K562 (cell line): ENCODE measurements around the gene HEMGN. TPM values are rescaled to one million over a fixed set of nuclear protein-coding genes. Genes with fewer than 3 reads are reported as not detected.
A peak's percentile ranks its signal among the peaks of the same experiment; 100 is the strongest.

ENCODE experiments used
- BCL6 ChIP-seq: fragments of 250-450 bp; sonication (Bioruptor Pico); IDR thresholded peaks from 2 replicates; pipeline ENCODE4 v1.4.0; 2020
- BRD4 ChIP-seq: fragments of 200-600 bp; sonication (generic); IDR thresholded peaks from 2 replicates; pipeline ENCODE4 v1.6.1; 2017; ENCODE audit warnings: inconsistent platforms
- CBFA2T2 ChIP-seq: fragments of 450-650 bp; conservative IDR thresholded peaks from 2 replicates; pipeline ENCODE4 v1.6.1; 2017; ENCODE audit warnings: mild to moderate bottlenecking
- DDX20 ChIP-seq: fragments of 450-650 bp; IDR thresholded peaks from 2 replicates; pipeline ENCODE4 v1.6.1; 2016; ENCODE audit warnings: missing genetic modification characterization, low read depth, mild to moderate bottlenecking, missing compliant biosample characterization, moderate library complexity
- FOSL1 ChIP-seq: fragments of 200-800 bp; sonication (Bioruptor generic); conservative IDR thresholded peaks from 2 replicates; pipeline ENCODE4 v1.6.1; 2016; ENCODE audit warnings: missing genetic modification characterization, missing compliant biosample characterization
- FOXJ2 ChIP-seq: fragments of 200-800 bp; sonication (Bioruptor generic); IDR thresholded peaks from 2 replicates; pipeline ENCODE4 v1.6.1; 2016; ENCODE audit warnings: missing genetic modification characterization, missing compliant biosample characterization
- GTF2E2 ChIP-seq: fragments of 200-800 bp; sonication (Bioruptor generic); IDR thresholded peaks from 2 replicates; pipeline ENCODE4 v1.6.1; 2016; ENCODE audit warnings: missing genetic modification characterization, missing compliant biosample characterization
- HDAC1 ChIP-seq, 2 experiments: fragments of 450-650 bp; IDR thresholded peaks; 2 replicates each; pipeline ENCODE4 v1.6.1; 2016 to 2017; ENCODE audit warnings: inconsistent platforms in 1 of 2, mild to moderate bottlenecking in 1 of 2, moderate library complexity in 1 of 2
- HDAC3 ChIP-seq: fragments of 450-650 bp; IDR thresholded peaks from 2 replicates; pipeline ENCODE4 v1.6.1; 2018; ENCODE audit warnings: borderline replicate concordance, mild to moderate bottlenecking, moderate library complexity; ENCODE audit not compliant: partially characterized antibody
- MECOM ChIP-seq: fragments of 250-450 bp; sonication (Bioruptor Pico); IDR thresholded peaks from 2 replicates; pipeline ENCODE4 v1.8.0; 2022; ENCODE audit warnings: inconsistent platforms
- PPARD ChIP-seq: fragments of 250-450 bp; sonication (Bioruptor Pico); IDR thresholded peaks from 2 replicates; pipeline ENCODE4 v1.8.0; 2022; ENCODE audit warnings: inconsistent platforms, mild to moderate bottlenecking, moderate library complexity
- RFX5 ChIP-seq: IDR thresholded peaks from 2 replicates; pipeline ENCODE4 v1.6.1; 2011; ENCODE audit warnings: low read depth, mild to moderate bottlenecking, improper control_type of control experiment, low read length
- RHOXF2B ChIP-seq: fragments of 250-450 bp; sonication (Bioruptor Pico); conservative IDR thresholded peaks from 2 replicates; pipeline ENCODE4 v1.5.1; 2021
- SIX5 ChIP-seq, 2 experiments: IDR thresholded peaks; 2 replicates each; pipeline ENCODE4 v1.6.1; 2011; ENCODE audit warnings: low read length in 2 of 2, borderline replicate concordance in 1 of 2, low read depth in 1 of 2, mild to moderate bottlenecking in 1 of 2, moderate library complexity in 1 of 2; ENCODE audit not compliant: insufficient read depth in 1 of 2
- SRSF7 ChIP-seq: fragments of 200-400 bp; formaldehyde crosslinking; optimal IDR thresholded peaks from 2 replicates; pipeline ENCODE3; 2017; ENCODE audit warnings: mild to moderate bottlenecking, low read depth, low read length
- ZFPM2 ChIP-seq: fragments of 250-450 bp; sonication (Bioruptor Pico); IDR thresholded peaks from 2 replicates; pipeline ENCODE4 v1.5.1; 2022; ENCODE audit warnings: mild to moderate bottlenecking
- polyA plus RNA-seq, 8 experiments: library from polyadenylated mRNA; depleted of rRNA in 4 of 8; stranded (reverse) in 5 of 8; unstranded in 3 of 8; fragments of >200 nt; fragmentation: Nextera tagmentation in 2 of 8; fragmentation: Illumina TruSeq in 1 of 8; extraction: Ambion mirVana in 2 of 8; extraction: Trizol in 1 of 8; gene quantifications; 2 replicates each; pipeline versions ENCODE4 v1.2.1 to v1.2.3, GENCODE V29; 2011 to 2014; ENCODE audit warnings: inconsistent platforms in 1 of 8, missing spikeins in 1 of 8
- total RNA-seq, 7 experiments: library from RNA; depleted of rRNA in 6 of 7; stranded (reverse); fragments of >200 nt in 6 of 7; fragmentation: Illumina TruSeq in 2 of 7; extraction: Trizol in 2 of 7; gene quantifications; 2 replicates each; pipeline versions ENCODE4 v1.2.1 to v1.2.3, GENCODE V29; 2011 to 2021; ENCODE audit warnings: low replicate concordance in 1 of 7
- TF ChIP-seq, protein P1 (sequence below): sonication (generic); formaldehyde crosslinking; IDR thresholded peaks from 2 replicates; pipeline ENCODE4 v1.9.0; 2022; ENCODE audit warnings: mild to moderate bottlenecking, missing genetic modification reagents
- TF ChIP-seq, protein P2 (sequence below): fragments of 450-650 bp; IDR thresholded peaks from 2 replicates; pipeline ENCODE4 v1.7.1; 2018; ENCODE audit warnings: mild to moderate bottlenecking, low read depth; ENCODE audit not compliant: partially characterized antibody
- TF ChIP-seq, protein P3 (sequence below): fragments of 200-800 bp; sonication (Bioruptor generic); IDR thresholded peaks from 2 replicates; pipeline ENCODE4 v1.6.1; 2017; ENCODE audit warnings: missing genetic modification characterization, missing compliant biosample characterization
- TF ChIP-seq, protein P4 (sequence below), 2 experiments: IDR thresholded peaks; 2 replicates each; pipeline ENCODE4 v1.6.1; 2012; ENCODE audit warnings: improper control_type of control experiment in 2 of 2, low read depth in 2 of 2, low read length in 2 of 2, borderline replicate concordance in 1 of 2
- TF ChIP-seq, protein P5 (sequence below): fragments of 250-450 bp; sonication (Bioruptor Pico); IDR thresholded peaks from 2 replicates; pipeline ENCODE4 v1.5.0; 2021

Gene HEMGN
- total and polyA plus RNA-seq, 9 of the 15 experiments (the other 6 are each of a cell fraction or from before 2014, with no cell fraction given), result 56.3 to 258 (median 137) TPM

DNA sequence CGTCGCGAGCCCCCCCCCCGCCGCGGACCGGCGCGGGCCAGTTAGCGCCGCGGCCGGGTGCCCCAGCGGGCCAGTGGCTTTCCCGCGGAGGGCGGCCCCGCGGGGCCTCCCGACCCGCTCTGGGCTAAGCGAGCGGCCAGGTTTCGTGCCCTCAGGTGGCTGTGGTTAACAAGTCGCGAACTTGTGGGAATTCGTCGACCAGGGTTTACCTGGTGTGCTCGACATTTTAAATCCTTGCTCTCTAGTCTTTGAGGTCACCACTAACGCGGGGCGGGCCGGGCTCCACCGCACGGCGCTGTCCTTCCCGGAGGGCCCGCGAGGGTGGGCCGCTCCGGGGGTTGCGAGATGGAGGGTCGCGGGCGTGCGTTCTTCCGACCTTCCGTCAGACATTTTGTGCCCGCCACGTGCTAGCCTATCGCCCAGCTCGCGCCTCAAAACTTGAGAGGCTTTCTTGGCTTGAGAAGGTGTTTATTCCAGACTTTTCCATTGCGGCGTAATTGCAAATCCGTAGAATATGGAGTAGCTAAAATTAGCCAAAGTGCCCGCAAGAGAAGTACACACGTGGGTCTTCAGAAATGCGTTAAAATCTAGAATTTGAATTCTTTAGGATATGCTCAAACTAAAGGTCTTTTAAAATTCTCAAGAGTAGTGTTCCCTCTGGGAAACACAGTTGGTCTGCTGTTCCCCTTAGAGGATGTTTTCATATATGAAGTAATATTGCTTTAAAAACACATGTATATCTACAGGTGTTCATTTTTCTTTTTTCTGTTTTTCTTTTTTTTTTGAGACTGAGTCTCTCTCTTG is 47.3 kb upstream of the HEMGN start (continued):
- TF ChIP-seq CBFA2T2 (no peak), MECOM (CRISPR knock-in tag) (no peak), SRSF7 (no peak), RHOXF2B (CRISPR knock-in tag) (no peak), ZFPM2 (CRISPR knock-in tag) (no peak), HDAC3 (no peak), PPARD (CRISPR knock-in tag) (no peak), FOSL1 (no peak), BRD4 (peak; percentile 76), DDX20 (tag) (no peak), BCL6 (CRISPR knock-in tag) (no peak), GTF2E2 (tag) (peak; percentile 80; the same call in 1 of the 2 replicates), HDAC1 (IDR thresholded peaks at IDR 0.05) (peak in 1 of 2 experiments; percentile 24; a peak in 1 of 4 replicates), RFX5 (no peak), FOXJ2 (tag) (no peak), SIX5 (IDR thresholded peaks at IDR 0.05; ENCODE audit: borderline replicate concordance in 1 of 2, insufficient read depth in 1 of 2, low read depth in 1 of 2, low read length in 2 of 2) (no peak)
- TF ChIP-seq, protein P1, sequence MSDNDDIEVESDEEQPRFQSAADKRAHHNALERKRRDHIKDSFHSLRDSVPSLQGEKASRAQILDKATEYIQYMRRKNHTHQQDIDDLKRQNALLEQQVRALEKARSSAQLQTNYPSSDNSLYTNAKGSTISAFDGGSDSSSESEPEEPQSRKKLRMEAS (CRISPR knock-in tag), result peak; percentile 72
- TF ChIP-seq, protein P2, sequence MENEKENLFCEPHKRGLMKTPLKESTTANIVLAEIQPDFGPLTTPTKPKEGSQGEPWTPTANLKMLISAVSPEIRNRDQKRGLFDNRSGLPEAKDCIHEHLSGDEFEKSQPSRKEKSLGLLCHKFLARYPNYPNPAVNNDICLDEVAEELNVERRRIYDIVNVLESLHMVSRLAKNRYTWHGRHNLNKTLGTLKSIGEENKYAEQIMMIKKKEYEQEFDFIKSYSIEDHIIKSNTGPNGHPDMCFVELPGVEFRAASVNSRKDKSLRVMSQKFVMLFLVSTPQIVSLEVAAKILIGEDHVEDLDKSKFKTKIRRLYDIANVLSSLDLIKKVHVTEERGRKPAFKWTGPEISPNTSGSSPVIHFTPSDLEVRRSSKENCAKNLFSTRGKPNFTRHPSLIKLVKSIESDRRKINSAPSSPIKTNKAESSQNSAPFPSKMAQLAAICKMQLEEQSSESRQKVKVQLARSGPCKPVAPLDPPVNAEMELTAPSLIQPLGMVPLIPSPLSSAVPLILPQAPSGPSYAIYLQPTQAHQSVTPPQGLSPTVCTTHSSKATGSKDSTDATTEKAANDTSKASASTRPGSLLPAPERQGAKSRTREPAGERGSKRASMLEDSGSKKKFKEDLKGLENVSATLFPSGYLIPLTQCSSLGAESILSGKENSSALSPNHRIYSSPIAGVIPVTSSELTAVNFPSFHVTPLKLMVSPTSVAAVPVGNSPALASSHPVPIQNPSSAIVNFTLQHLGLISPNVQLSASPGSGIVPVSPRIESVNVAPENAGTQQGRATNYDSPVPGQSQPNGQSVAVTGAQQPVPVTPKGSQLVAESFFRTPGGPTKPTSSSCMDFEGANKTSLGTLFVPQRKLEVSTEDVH, result no peak
- TF ChIP-seq, protein P3, sequence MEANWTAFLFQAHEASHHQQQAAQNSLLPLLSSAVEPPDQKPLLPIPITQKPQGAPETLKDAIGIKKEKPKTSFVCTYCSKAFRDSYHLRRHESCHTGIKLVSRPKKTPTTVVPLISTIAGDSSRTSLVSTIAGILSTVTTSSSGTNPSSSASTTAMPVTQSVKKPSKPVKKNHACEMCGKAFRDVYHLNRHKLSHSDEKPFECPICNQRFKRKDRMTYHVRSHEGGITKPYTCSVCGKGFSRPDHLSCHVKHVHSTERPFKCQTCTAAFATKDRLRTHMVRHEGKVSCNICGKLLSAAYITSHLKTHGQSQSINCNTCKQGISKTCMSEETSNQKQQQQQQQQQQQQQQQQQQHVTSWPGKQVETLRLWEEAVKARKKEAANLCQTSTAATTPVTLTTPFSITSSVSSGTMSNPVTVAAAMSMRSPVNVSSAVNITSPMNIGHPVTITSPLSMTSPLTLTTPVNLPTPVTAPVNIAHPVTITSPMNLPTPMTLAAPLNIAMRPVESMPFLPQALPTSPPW (CRISPR knock-in tag), result no peak
- TF ChIP-seq, protein P4, sequence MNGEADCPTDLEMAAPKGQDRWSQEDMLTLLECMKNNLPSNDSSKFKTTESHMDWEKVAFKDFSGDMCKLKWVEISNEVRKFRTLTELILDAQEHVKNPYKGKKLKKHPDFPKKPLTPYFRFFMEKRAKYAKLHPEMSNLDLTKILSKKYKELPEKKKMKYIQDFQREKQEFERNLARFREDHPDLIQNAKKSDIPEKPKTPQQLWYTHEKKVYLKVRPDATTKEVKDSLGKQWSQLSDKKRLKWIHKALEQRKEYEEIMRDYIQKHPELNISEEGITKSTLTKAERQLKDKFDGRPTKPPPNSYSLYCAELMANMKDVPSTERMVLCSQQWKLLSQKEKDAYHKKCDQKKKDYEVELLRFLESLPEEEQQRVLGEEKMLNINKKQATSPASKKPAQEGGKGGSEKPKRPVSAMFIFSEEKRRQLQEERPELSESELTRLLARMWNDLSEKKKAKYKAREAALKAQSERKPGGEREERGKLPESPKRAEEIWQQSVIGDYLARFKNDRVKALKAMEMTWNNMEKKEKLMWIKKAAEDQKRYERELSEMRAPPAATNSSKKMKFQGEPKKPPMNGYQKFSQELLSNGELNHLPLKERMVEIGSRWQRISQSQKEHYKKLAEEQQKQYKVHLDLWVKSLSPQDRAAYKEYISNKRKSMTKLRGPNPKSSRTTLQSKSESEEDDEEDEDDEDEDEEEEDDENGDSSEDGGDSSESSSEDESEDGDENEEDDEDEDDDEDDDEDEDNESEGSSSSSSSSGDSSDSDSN (IDR thresholded peaks at IDR 0.05; ENCODE audit: borderline replicate concordance in 1 of 2, low read depth in 2 of 2, low read length in 2 of 2), result no peak
- TF ChIP-seq, protein P5, sequence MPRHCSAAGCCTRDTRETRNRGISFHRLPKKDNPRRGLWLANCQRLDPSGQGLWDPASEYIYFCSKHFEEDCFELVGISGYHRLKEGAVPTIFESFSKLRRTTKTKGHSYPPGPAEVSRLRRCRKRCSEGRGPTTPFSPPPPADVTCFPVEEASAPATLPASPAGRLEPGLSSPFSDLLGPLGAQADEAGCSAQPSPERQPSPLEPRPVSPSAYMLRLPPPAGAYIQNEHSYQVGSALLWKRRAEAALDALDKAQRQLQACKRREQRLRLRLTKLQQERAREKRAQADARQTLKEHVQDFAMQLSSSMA (CRISPR knock-in tag), result no peak
